HepG2 (cell line): ENCODE data around the gene USP24. TPM values are rescaled to one million over a fixed set of nuclear protein-coding genes. Genes with fewer than 3 reads are reported as not detected.

Experiments
- ATAC-seq: fragments of 200-7000 bp; cut with Tn5 transposase; 3 replicates; pipeline ENCODE4 v1.9.1; 2020; ENCODE audit warnings: mild to moderate bottlenecking, moderate library complexity
- BruUV-seq: library from RNA; stranded (reverse); fragments of 400-500 nt; replicated peaks from 2 replicates; lab custom pipeline; 2021; lab: Mats Ljungman, UMichigan
- CTCF ChIA-PET: fragments of 300-600 bp; formaldehyde crosslinking; extraction: SDS; loops from one replicate; lab custom pipeline; 2021; ENCODE audit warnings: low total read pairs, inconsistent platforms, low intra/inter-chr PET ratio; lab: Yijun Ruan, JAX
- POLR2A ChIA-PET: fragments of 350-600 bp; sonication (Branson Sonifier 250); formaldehyde crosslinking; loops from one replicate; lab custom pipeline; 2020; ENCODE audit warnings: antibody characterized with exemption, inconsistent platforms; lab: Yijun Ruan, JAX
- DNase-seq: peaks from one replicate; pipeline ENCODE4 v3.0.0-alpha.2; 2015; ENCODE audit warnings: low spot score
- FAIRE-seq: peaks from 3 replicates; lab custom pipeline; 2011; peaks lifted over from hg19 to GRCh38; lab: Jason Lieb, UNC
- H2AFZ ChIP-seq: one replicate; pipeline ENCODE4 v1.6.1; 2011; ENCODE audit warnings: low read length, inconsistent platforms
- H3K27ac ChIP-seq: fragments of 300-600 bp; 3 replicates; pipeline ENCODE4 v1.8.0; 2011; ENCODE audit warnings: mixed run types, mild to moderate bottlenecking, mixed read lengths, low read length, inconsistent platforms; ENCODE audit not compliant: insufficient read depth; ENCODE audit errors: extremely low read length
- H3K27me3 ChIP-seq, 2 experiments: fragments of 200-600 bp in 1 of 2; 2 replicates in 1 of 2; 3 replicates in 1 of 2; pipeline versions ENCODE4 v1.6.0 to v1.8.0; 2011; ENCODE audit warnings: low read length in 2 of 2, mild to moderate bottlenecking in 2 of 2, moderate library complexity in 2 of 2, inconsistent platforms in 1 of 2; ENCODE audit not compliant: insufficient read depth in 2 of 2, control insufficient read depth in 1 of 2
- H3K36me3 ChIP-seq, 2 experiments: fragments of 200-600 bp in 1 of 2; replicated peaks in 1 of 2; 2 replicates in 1 of 2; 3 replicates in 1 of 2; pipeline versions ENCODE4 v1.5.1 to v1.8.0; 2011; ENCODE audit warnings: low read length in 2 of 2, inconsistent platforms in 1 of 2; ENCODE audit not compliant: insufficient read depth in 2 of 2, control insufficient read depth in 1 of 2
- H3K4me1 ChIP-seq: 2 replicates; pipeline ENCODE4 v1.5.1; 2012; ENCODE audit warnings: low read length, inconsistent platforms; ENCODE audit not compliant: insufficient read depth
- H3K4me2 ChIP-seq: 2 replicates; pipeline ENCODE4 v1.6.0; 2011; ENCODE audit warnings: low read depth, low read length, inconsistent platforms
- H3K4me3 ChIP-seq, 3 experiments: fragments of 200-600 bp in 1 of 3; sonication (generic), shearing (Covaris generic) in 1 of 3; replicated peaks in 1 of 3; 2 replicates each; pipeline ENCODE4 v1.5.1; 2011 to 2016; ENCODE audit warnings: low read length in 3 of 3, inconsistent platforms in 2 of 3, low read depth in 2 of 3, mild to moderate bottlenecking in 2 of 3, control low read depth in 1 of 3, mixed read lengths in 1 of 3; ENCODE audit not compliant: insufficient read depth in 1 of 3
- H3K79me2 ChIP-seq: one replicate; pipeline ENCODE4 v1.6.1; 2011; ENCODE audit warnings: low read length, inconsistent platforms; ENCODE audit not compliant: insufficient read depth
- H3K9ac ChIP-seq: 2 replicates; pipeline ENCODE4 v1.6.0; 2011; ENCODE audit warnings: mild to moderate bottlenecking, low read depth, low read length, inconsistent platforms; ENCODE audit not compliant: insufficient read depth
- H3K9me3 ChIP-seq: 2 replicates; pipeline ENCODE4 v1.5.1; 2012; ENCODE audit warnings: mild to moderate bottlenecking, low read length
- H4K20me1 ChIP-seq: 2 replicates; pipeline ENCODE4 v1.6.0; 2011; ENCODE audit warnings: inconsistent platforms, mild to moderate bottlenecking, low read length, moderate library complexity; ENCODE audit not compliant: insufficient read depth
- FOXK2 ChIP-seq: fragments of 450-650 bp; IDR thresholded peaks from 2 replicates; pipeline ENCODE4 v1.6.1; 2016
- KAT8 ChIP-seq: IDR thresholded peaks from 2 replicates; pipeline ENCODE4 v1.6.1; 2016; ENCODE audit warnings: missing genetic modification reagents, missing compliant biosample characterization
- LCORL ChIP-seq, 2 experiments: fragments of 450-650 bp in 1 of 2; sonication (generic) in 1 of 2; formaldehyde crosslinking in 1 of 2; IDR thresholded peaks; 2 replicates each; pipeline versions ENCODE4 v1.5.0 to v1.6.1; 2017 to 2020; ENCODE audit warnings: antibody characterized with exemption in 1 of 2, missing genetic modification reagents in 1 of 2
- MAZ ChIP-seq, 2 experiments: sonication (generic) in 1 of 2; formaldehyde crosslinking in 1 of 2; IDR thresholded peaks; 2 replicates each; pipeline versions ENCODE4 v1.5.0 to v1.6.1; 2012 to 2020; ENCODE audit warnings: low read depth in 2 of 2, mild to moderate bottlenecking in 2 of 2, borderline replicate concordance in 1 of 2, improper control_type of control experiment in 1 of 2, low read length in 1 of 2, missing genetic modification reagents in 1 of 2, moderate library complexity in 1 of 2
- NR1H2 ChIP-seq: sonication (generic); formaldehyde crosslinking; IDR thresholded peaks from 2 replicates; pipeline ENCODE4 v1.8.1; 2022; ENCODE audit warnings: low read depth, missing genetic modification reagents, borderline replicate concordance
- PLSCR1 ChIP-seq: sonication (generic); formaldehyde crosslinking; IDR thresholded peaks from 2 replicates; pipeline ENCODE4 v1.5.0; 2020; ENCODE audit warnings: missing genetic modification reagents, mild to moderate bottlenecking, borderline replicate concordance
- REL ChIP-seq: sonication (generic); formaldehyde crosslinking; conservative IDR thresholded peaks from 2 replicates; pipeline ENCODE4 v1.8.0; 2022; ENCODE audit warnings: mild to moderate bottlenecking, missing genetic modification reagents, moderate library complexity
- ZBTB49 ChIP-seq: sonication (generic); formaldehyde crosslinking; IDR thresholded peaks from 2 replicates; pipeline ENCODE4 v1.4.0; 2020; ENCODE audit warnings: missing genetic modification reagents, borderline replicate concordance
- ZFP82 ChIP-seq: sonication (generic); formaldehyde crosslinking; IDR thresholded peaks from 2 replicates; pipeline ENCODE4 v1.5.1; 2020; ENCODE audit warnings: mild to moderate bottlenecking, missing genetic modification reagents, borderline replicate concordance
- ZNF337 ChIP-seq: sonication (generic); formaldehyde crosslinking; IDR thresholded peaks from 2 replicates; pipeline ENCODE4 v1.5.1; 2020; ENCODE audit warnings: missing genetic modification reagents, low read depth, mild to moderate bottlenecking, borderline replicate concordance
- ZNF510 ChIP-seq: sonication (generic); formaldehyde crosslinking; IDR thresholded peaks from 2 replicates; pipeline ENCODE4 v1.4.0; 2020; ENCODE audit warnings: low read depth, mild to moderate bottlenecking, missing genetic modification reagents
- ZNF543 ChIP-seq: sonication (generic); formaldehyde crosslinking; IDR thresholded peaks from 2 replicates; pipeline ENCODE4 v1.4.0; 2020; ENCODE audit warnings: mild to moderate bottlenecking, missing genetic modification reagents
- ZNF605 ChIP-seq: sonication (generic); formaldehyde crosslinking; IDR thresholded peaks from 2 replicates; pipeline ENCODE4 v1.8.0; 2022; ENCODE audit warnings: mild to moderate bottlenecking, missing genetic modification reagents
- ZNF672 ChIP-seq: sonication (generic); formaldehyde crosslinking; IDR thresholded peaks from 2 replicates; pipeline ENCODE4 v1.8.1; 2022; ENCODE audit warnings: missing genetic modification reagents
- WGBS: methylation state at CpG from one replicate; pipeline ENCODE4 v1.1.6; 2017; ENCODE audit warnings: low lambda C conversion rate; 5-methylcytosine and 5-hydroxymethylcytosine counted together
- in situ Hi-C: cut with HindIII; loops from 2 replicates; pipeline ENCODE4 v1.10.0; 2017; ENCODE audit warnings: low pct_unique_long_range_greater_than_20kb; ENCODE audit not compliant: extremely low pct_ligation_motif_present
- intact Hi-C: fragments of 100-400 bp; cut with micrococcal nuclease; formaldehyde crosslinking; loops from one replicate; pipeline ENCODE4 v1.10.0; 2022; ENCODE audit not compliant: unreplicated experiment
- polyA plus RNA-seq, 8 experiments: library from polyadenylated mRNA; depleted of rRNA in 3 of 8; stranded (reverse) in 7 of 8; unstranded in 1 of 8; fragments of >200 nt; fragmentation: Illumina TruSeq in 4 of 8; extraction: Trizol in 4 of 8; gene quantifications; 2 replicates each; pipeline versions ENCODE4 v1.2.1 to v1.2.3, GENCODE V29; 2011 to 2016; ENCODE audit warnings: low read depth in 4 of 8, missing spikeins in 1 of 8, mixed read lengths in 1 of 8; ENCODE audit not compliant: insufficient read depth in 1 of 8
- total RNA-seq, 5 experiments: library from RNA; depleted of rRNA; stranded (reverse); fragments of >200 nt; fragmentation: Illumina TruSeq; extraction: Trizol; gene quantifications; 2 replicates each; pipeline ENCODE4 v1.2.3, GENCODE V29; 2016; ENCODE audit warnings: low read depth in 1 of 5

USP24 gene
- total and polyA plus RNA-seq, 2 of the 13 experiments (the other 11 are each of a cell fraction or from before 2014, with no cell fraction given), result 18.8 to 47.6 TPM

GRCh38 chr1:55038974-55039341 lies 176.2 kb downstream of the USP24 start:
- Histone ChIP-seq H3K4me3 (peak overlapping the region; percentile 69 to 87 (median 76)), H3K4me2 (peak overlapping the region; percentile 94), H3K4me1 (peaks cover 78% of the 10 kb centered on the region), H2AFZ (no peak overlapping the region), H3K79me2 (peaks cover 49% of the 10 kb centered on the region), H4K20me1 (peaks cover 27% of the 10 kb centered on the region), H3K9me3 (no peaks in the 10 kb centered on the region), H3K27me3 (peaks cover 0 to 1% of the 10 kb centered on the region in 2 experiments; a peak in 1 of 5 replicates), H3K27ac (peak overlapping the region; percentile 82), H3K36me3 (peaks cover 0 to 2% of the 10 kb centered on the region in 2 experiments; a peak in 3 of 5 replicates), H3K9ac (peak overlapping the region; percentile 77)
- no TSS peak for BruUV-seq
- in situ Hi-C loops (no loop called here), intact Hi-C loops (no loop called here)
- FAIRE-seq, result peak; percentile 26
- ChIA-PET CTCF (no interaction called here), POLR2A (no interaction called here)
- DNase-seq, result no peak
- ATAC-seq, result no peak
- 3% methylated on average over 9 of the region's 9 CpGs for WGBS
- TF ChIP-seq LCORL (IDR thresholded peaks at IDR 0.05) (peak; percentile 47; the same call in 1 of the 2 replicates), LCORL (CRISPR knock-in tag; IDR thresholded peaks at IDR 0.05) (no peak), PLSCR1 (CRISPR knock-in tag) (0 out of 2 replicates have a peak, but pooled peaks have one; percentile 70), ZNF337 (CRISPR knock-in tag) (0 out of 2 replicates have a peak, but pooled peaks have one; percentile 26), NR1H2 (CRISPR knock-in tag) (0 out of 2 replicates have a peak, but pooled peaks have one; percentile 5), ZNF605 (CRISPR knock-in tag) (no peak), ZNF510 (CRISPR knock-in tag) (0 out of 2 replicates have a peak, but pooled peaks have one; percentile 3), MAZ (IDR thresholded peaks at IDR 0.05; ENCODE audit: borderline replicate concordance, low read depth, low read length) (no peak), MAZ (CRISPR knock-in tag; IDR thresholded peaks at IDR 0.05; ENCODE audit: low read depth) (0 out of 2 replicates have a peak, but pooled peaks have one; percentile 6), FOXK2 (no peak), ZBTB49 (CRISPR knock-in tag) (no peak), REL (CRISPR knock-in tag) (peak; percentile 53; the same call in 1 of the 2 replicates), ZNF543 (CRISPR knock-in tag) (peak; percentile 3; the same call in 1 of the 2 replicates), ZNF672 (CRISPR knock-in tag) (0 out of 2 replicates have a peak, but pooled peaks have one; percentile 46), ZFP82 (0 out of 2 replicates have a peak, but pooled peaks have one; percentile 2), KAT8 (CRISPR knock-in tag) (no peak)
